ENCODE measurements around the gene LMNB1. TPM values are rescaled to one million over a fixed set of nuclear protein-coding genes. Genes with fewer than 3 reads are reported as not detected.

Gene LMNB1
- total RNA-seq, 4 donors from 2014 or later, result 13.7 to 61.5 (median 39.2) TPM

DNA sequence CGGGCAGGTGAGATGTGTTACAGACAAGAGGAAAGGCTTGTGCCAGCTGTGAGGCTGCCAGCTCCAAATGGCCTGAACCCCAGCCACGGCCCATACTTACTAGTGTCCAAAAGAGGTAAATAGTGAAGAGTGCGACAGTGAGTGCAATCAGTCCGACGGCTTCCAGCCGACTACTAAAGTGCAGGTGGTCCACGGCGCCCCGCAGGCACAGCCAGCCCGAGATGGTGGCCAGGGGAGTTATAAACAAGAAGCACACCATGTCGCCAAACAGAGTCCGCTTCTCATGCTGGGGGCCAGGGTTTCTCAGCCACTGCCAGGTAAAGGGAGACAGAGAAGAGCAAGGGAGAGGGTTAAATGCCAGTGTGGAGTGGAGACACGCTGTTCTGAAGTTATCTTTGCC, 101.1 kb downstream of the LMNB1 start:
- 91% methylated on average over 12 of the region's 13 CpGs for WGBS, 2 donors

DNA sequence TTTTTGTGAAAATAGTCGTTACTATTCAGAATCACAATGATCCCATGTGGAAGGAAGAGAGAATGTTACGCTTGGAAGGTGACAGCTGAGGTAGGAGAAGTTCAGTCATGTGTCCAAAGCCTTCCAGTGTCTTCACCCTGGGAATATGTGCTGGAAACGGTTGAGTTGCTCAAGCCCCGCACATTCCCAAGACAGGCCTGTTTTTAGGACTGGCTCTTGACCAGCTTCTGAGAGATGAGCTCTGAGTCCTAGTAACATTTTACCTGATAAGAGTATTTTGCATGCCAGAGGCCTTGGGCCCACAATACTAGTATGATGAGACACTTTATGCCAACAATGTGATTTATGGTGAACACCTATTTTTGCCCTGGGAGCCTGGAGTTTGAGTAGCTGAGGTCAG, 101.7 kb downstream of the LMNB1 start:
- 70 to 93% methylated on average over 2 to 4 of the region's 4 CpGs for WGBS, 2 donors
- Histone ChIP-seq H3K9me3 (no peaks in the 10 kb centered on the region), H3K27ac (no peak overlapping the region), H3K4me1 (peaks cover 0 to 8% (median 0%) of the 10 kb centered on the region in 3 donors), H3K4me3 (no peak overlapping the region), H3K36me3 (no peaks in the 10 kb centered on the region), H3K27me3 (no peaks in the 10 kb centered on the region)
- DNase-seq, result no peak
- intact Hi-C loops (cut with DNase I), result no loop called here
- TF ChIP-seq, protein P1, sequence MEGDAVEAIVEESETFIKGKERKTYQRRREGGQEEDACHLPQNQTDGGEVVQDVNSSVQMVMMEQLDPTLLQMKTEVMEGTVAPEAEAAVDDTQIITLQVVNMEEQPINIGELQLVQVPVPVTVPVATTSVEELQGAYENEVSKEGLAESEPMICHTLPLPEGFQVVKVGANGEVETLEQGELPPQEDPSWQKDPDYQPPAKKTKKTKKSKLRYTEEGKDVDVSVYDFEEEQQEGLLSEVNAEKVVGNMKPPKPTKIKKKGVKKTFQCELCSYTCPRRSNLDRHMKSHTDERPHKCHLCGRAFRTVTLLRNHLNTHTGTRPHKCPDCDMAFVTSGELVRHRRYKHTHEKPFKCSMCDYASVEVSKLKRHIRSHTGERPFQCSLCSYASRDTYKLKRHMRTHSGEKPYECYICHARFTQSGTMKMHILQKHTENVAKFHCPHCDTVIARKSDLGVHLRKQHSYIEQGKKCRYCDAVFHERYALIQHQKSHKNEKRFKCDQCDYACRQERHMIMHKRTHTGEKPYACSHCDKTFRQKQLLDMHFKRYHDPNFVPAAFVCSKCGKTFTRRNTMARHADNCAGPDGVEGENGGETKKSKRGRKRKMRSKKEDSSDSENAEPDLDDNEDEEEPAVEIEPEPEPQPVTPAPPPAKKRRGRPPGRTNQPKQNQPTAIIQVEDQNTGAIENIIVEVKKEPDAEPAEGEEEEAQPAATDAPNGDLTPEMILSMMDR (IDR thresholded peaks at IDR 0.05), result no peak
- no peak for TF ChIP-seq POLR2A (IDR thresholded peaks at IDR 0.05)

More for the DNA sequence above, 101.1 kb downstream of the LMNB1 start:
- no peaks in the 10 kb centered on the region for H3K36me3 ChIP-seq
- no peak overlapping the region for H3K4me3 ChIP-seq
- no peak for TF ChIP-seq POLR2A (IDR thresholded peaks at IDR 0.05)
- TF ChIP-seq, protein P1 (IDR thresholded peaks at IDR 0.05), result no peak
- H3K4me1 ChIP-seq, result peaks cover 0 to 8% (median 0%) of the 10 kb centered on the region in 3 donors
- H3K27ac ChIP-seq, result no peak overlapping the region
- peaks cover 0 to under 1% (median 0%) of the 10 kb centered on the region in 4 donors for H3K27me3 ChIP-seq
- no peaks in the 10 kb centered on the region for H3K9me3 ChIP-seq
- no peak for DNase-seq
- intact Hi-C loops (cut with DNase I), result no loop called here

GRCh38 chr5:126881821-126882600, 105.1 kb downstream of the LMNB1 start:
- H3K9me3 ChIP-seq, result no peaks in the 10 kb centered on the region
- intact Hi-C loops (cut with DNase I), result no loop called here
- H3K36me3 ChIP-seq, result no peaks in the 10 kb centered on the region
- 73 to 90% methylated on average over 5 of the region's 5 CpGs for WGBS, 2 donors
- TF ChIP-seq, protein P1 (IDR thresholded peaks at IDR 0.05), result no peak
- TF ChIP-seq POLR2A (IDR thresholded peaks at IDR 0.05), result no peak
- H3K27ac ChIP-seq, result no peak overlapping the region
- DNase-seq, result no peak
- no peak overlapping the region for H3K4me3 ChIP-seq
- H3K4me1 ChIP-seq, result no peaks in the 10 kb centered on the region
- H3K27me3 ChIP-seq, result no peaks in the 10 kb centered on the region

DNA sequence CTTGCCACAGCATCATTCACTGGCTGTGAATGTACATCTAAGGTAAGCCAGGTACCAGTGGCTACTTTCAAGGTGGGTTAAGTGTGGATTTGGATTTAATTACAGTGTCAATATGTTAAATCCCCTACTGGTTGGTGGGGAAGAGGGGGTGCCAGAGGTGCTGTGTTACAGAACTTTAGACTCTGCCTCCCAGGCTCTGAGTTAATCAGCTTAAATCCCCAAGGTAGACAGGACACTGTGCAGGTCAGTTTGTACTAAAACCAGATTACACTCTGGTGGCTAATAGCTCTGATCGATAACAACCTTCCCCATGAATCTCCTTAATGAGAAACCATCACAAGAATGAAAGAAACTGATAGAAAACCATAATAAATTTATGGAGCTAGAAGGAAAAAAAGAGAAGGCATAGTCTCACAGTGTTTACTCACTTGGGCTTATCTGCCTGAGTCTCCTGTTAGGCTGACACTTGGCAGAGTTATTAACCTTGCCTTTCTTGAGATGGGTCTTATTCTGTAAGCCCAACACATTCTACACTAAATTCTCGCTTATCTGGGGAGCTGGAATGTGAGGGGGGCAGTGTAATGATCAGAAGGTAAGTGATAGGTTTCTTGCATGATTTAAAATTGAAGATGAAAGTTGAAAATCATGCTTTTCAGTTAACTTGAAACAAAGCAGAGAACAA, 106.8 kb downstream of the LMNB1 start:
- Histone ChIP-seq H3K27me3 (no peaks in the 10 kb centered on the region), H3K9me3 (no peaks in the 10 kb centered on the region), H3K27ac (no peak overlapping the region), H3K4me3 (no peak overlapping the region), H3K36me3 (no peaks in the 10 kb centered on the region), H3K4me1 (no peaks in the 10 kb centered on the region)
- DNase-seq, result no peak
- intact Hi-C loops (cut with DNase I), result no loop called here
- 69 to 84% methylated on average over 2 of the region's 2 CpGs for WGBS, 2 donors
- TF ChIP-seq POLR2A (IDR thresholded peaks at IDR 0.05), result no peak
- TF ChIP-seq, protein P1 (IDR thresholded peaks at IDR 0.05), result no peak

GRCh38 chr5:126884269-126884819, 107.4 kb downstream of the LMNB1 start:
- TF ChIP-seq, protein P1 (IDR thresholded peaks at IDR 0.05), result no peak
- TF ChIP-seq POLR2A (IDR thresholded peaks at IDR 0.05), result no peak

More at GRCh38 chr5:126884269-126884819, 107.4 kb downstream of the LMNB1 start:
- H3K27ac ChIP-seq, result no peak overlapping the region
- 34 to 43% methylated on average over 5 of the region's 5 CpGs for WGBS, 2 donors
- intact Hi-C loops (cut with DNase I), result no loop called here
- no peaks in the 10 kb centered on the region for H3K36me3 ChIP-seq
- no peaks in the 10 kb centered on the region for H3K4me1 ChIP-seq
- H3K9me3 ChIP-seq, result no peaks in the 10 kb centered on the region
- DNase-seq, result no peak
- no peak overlapping the region for H3K4me3 ChIP-seq
- no peaks in the 10 kb centered on the region for H3K27me3 ChIP-seq
